Measurements from ENCODE around the gene OR52M1. TPM values are rescaled to one million over a fixed set of nuclear protein-coding genes. Genes with fewer than 3 reads are reported as not detected.

Gene OR52M1
- total and polyA plus RNA-seq, 11 donors = not detected

DNA sequence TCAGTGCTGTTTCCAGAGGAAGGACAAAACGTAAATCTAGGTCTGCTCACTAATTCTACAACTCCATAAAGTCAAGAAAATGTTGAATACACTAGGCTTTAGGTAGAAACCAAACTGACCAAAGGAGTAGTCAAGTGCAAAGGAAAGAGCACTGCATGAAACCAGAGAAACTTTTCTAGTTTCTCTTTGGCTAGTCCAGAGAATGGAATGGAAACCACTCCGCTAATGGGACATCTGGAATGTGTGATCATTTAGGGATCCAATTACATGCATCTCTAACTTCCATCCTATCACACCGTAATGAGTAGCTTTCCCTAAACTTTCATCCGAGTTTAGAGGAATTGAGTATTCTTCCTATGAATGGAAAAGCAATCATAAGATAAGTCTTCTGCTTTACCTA is 2.4 kb downstream of the OR52M1 start:
- intact Hi-C loops (cut with DNase I) = no loop called here
- H3K27ac ChIP-seq = no peak overlapping the region
- TF ChIP-seq POLR2A (IDR thresholded peaks at IDR 0.05) = no peak
- TF ChIP-seq, protein P1, sequence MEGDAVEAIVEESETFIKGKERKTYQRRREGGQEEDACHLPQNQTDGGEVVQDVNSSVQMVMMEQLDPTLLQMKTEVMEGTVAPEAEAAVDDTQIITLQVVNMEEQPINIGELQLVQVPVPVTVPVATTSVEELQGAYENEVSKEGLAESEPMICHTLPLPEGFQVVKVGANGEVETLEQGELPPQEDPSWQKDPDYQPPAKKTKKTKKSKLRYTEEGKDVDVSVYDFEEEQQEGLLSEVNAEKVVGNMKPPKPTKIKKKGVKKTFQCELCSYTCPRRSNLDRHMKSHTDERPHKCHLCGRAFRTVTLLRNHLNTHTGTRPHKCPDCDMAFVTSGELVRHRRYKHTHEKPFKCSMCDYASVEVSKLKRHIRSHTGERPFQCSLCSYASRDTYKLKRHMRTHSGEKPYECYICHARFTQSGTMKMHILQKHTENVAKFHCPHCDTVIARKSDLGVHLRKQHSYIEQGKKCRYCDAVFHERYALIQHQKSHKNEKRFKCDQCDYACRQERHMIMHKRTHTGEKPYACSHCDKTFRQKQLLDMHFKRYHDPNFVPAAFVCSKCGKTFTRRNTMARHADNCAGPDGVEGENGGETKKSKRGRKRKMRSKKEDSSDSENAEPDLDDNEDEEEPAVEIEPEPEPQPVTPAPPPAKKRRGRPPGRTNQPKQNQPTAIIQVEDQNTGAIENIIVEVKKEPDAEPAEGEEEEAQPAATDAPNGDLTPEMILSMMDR (IDR thresholded peaks at IDR 0.05) = no peak
- no peaks in the 10 kb centered on the region for H3K36me3 ChIP-seq
- WGBS, 4 donors = 65 to 71% (median 65%) methylated on average over 4 of the region's 4 CpGs
- DNase-seq = no peak
- no peaks in the 10 kb centered on the region for H3K4me1 ChIP-seq
- H3K27me3 ChIP-seq = no peaks in the 10 kb centered on the region
- ATAC-seq = no peak
- peaks cover 0 to 15% (median 2%) of the 10 kb centered on the region in 12 donors for H3K9me3 ChIP-seq
- no peak overlapping the region for H3K4me3 ChIP-seq

DNA sequence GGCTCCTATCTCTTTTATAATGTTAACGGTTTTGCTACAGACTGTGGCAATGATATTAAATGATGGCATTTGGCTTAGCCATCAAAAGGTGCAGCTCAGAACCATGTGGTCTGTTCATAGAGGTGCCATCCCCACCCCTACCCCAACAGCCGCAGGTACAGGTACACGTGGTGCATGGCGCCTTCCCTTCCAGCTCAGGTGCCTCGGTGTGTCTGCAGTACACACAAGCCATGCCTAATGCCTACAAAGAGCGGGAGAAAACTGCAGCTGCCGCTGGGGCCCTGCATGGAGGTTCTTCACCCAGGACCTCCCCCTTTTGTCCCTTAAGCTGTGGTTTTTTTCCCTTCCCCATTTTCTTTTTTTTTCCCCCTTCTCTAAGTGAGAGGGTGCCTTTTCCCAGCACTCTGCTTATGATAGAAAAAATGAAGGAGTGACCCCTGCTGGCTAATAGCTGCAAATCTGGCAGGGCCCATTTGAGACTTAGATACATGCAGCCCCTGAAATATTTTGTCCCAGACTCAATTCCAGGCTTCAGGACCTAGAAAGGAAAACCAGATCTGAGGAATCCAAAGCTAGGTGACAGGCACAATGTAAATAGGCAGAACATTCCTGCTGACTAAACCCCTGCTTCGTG is 6.5 kb downstream of the OR52M1 start:
- TF ChIP-seq POLR2A (IDR thresholded peaks at IDR 0.05) = no peak
- TF ChIP-seq, protein P1 (IDR thresholded peaks at IDR 0.05) = peak in 1 of 12 donors; percentile 6
- peaks cover 0 to 20% (median 2%) of the 10 kb centered on the region in 12 donors for H3K9me3 ChIP-seq
- no peak for ATAC-seq
- WGBS, 4 donors = 75 to 83% (median 79%) methylated on average over 8 of the region's 8 CpGs
- intact Hi-C loops (cut with DNase I) = no loop called here
- no peaks in the 10 kb centered on the region for H3K36me3 ChIP-seq
- no peak for DNase-seq
- no peaks in the 10 kb centered on the region for H3K27me3 ChIP-seq
- H3K4me3 ChIP-seq = no peak overlapping the region
- no peak overlapping the region for H3K27ac ChIP-seq
- H3K4me1 ChIP-seq = no peaks in the 10 kb centered on the region

DNA sequence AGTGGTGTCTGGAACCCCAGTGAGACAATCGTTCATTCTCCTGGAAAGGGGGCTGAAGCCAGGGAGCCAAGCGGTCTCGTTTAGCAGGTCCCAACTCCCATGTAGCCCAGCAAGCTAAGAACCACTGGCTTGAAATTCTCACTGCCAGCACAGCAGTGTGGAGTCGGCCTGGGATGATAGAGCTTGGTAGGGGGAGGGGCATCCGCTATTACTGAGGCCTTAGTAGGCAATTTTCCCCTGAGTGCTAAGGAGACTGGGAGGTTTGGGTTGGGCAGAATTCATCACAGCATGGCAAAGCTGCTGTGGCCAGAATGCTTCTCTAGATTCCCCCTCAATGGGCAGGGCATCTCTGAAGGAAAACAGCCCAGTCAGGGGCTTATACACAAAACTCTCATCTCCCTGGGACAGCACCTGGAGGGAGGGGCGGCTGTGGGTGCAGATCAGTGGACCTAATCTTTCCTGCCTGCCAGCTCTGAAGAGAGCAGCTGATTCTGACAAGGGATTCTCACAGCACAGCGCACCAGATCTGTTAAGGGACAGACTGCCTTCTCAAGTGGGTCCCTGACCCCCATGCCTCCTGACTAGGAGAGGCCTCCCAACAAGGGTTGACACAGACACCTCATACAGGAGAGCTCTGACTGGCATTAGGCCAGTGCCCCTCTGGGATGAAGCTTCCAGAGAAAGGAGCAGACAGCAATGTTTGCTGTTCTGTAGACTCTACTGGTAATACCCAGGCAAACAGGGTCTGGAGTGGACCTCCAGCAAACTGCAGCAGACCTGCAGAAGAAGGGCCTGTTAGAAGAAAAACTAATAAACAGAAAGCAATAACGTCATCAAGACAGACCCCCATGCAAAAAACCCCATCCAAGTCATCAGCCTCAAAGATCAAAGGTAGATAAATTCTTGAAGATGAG is 14.8 kb downstream of the OR52M1 start:
- Histone ChIP-seq H3K4me3 (no peak overlapping the region), H3K9me3 (peaks cover 0 to 11% (median 0%) of the 10 kb centered on the region in 12 donors), H3K36me3 (no peaks in the 10 kb centered on the region), H3K4me1 (no peaks in the 10 kb centered on the region), H3K27ac (no peak overlapping the region), H3K27me3 (peaks cover 0 to 6% (median 0%) of the 10 kb centered on the region in 9 donors)
- DNase-seq (no peak), ATAC-seq (no peak)
- WGBS, 4 donors = 58 to 71% (median 65%) methylated on average over 6 to 8 of the region's 8 CpGs
- intact Hi-C loops (cut with DNase I) = no loop called here
- no peak for TF ChIP-seq POLR2A (IDR thresholded peaks at IDR 0.05)
- TF ChIP-seq, protein P1 (IDR thresholded peaks at IDR 0.05) = no peak

DNA sequence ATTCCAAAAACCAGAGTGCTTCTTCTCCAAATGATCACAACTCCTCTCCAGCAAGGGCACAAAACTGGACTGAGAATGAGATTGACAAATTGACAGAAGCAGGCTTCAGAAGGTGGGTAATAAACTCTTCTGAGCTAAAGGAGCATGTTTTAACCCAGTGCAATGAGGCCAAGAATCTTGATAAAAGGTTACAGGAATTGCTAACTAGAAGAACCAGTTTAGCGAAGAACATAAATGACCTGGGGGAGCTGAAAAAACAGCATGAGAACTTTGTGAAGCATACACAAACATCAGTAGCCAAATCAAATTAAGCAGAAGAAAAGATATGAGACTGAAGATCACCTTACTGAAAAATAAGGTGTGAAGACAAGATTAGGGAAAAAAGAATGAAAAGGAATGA is 15.5 kb downstream of the OR52M1 start:
- no peak overlapping the region for H3K27ac ChIP-seq
- H3K36me3 ChIP-seq = no peaks in the 10 kb centered on the region
- peaks cover 0 to 6% (median 0%) of the 10 kb centered on the region in 9 donors for H3K27me3 ChIP-seq
- H3K4me3 ChIP-seq = no peak overlapping the region
- ATAC-seq (no peak), DNase-seq (no peak)
- H3K4me1 ChIP-seq = no peaks in the 10 kb centered on the region
- TF ChIP-seq, protein P1 (IDR thresholded peaks at IDR 0.05) = no peak
- TF ChIP-seq POLR2A (IDR thresholded peaks at IDR 0.05) = no peak
- intact Hi-C loops (cut with DNase I) = no loop called here
- peaks cover 0 to 12% (median 0%) of the 10 kb centered on the region in 12 donors for H3K9me3 ChIP-seq
- WGBS, 4 donors = 94 to 100% (median 94%) methylated on average over 1 of the region's 1 CpG
